CD8-positive, alpha-beta memory T cell (primary cell): ENCODE data around the gene SLIT3. TPM values are rescaled to one million over a fixed set of nuclear protein-coding genes. Genes with fewer than 3 reads are reported as not detected.

Experiments used
- CTCF ChIA-PET: fragments of 350-600 bp; sonication (Branson Sonifier 250); formaldehyde crosslinking; loops from one replicate; lab custom pipeline; 2021; ENCODE audit warnings: antibody characterized with exemption; lab: Charles Lee
- POLR2A ChIA-PET: fragments of 350-600 bp; sonication (Branson Sonifier 250); formaldehyde crosslinking; loops from one replicate; lab custom pipeline; 2021; ENCODE audit warnings: antibody characterized with exemption; lab: Charles Lee
- DNase-seq, 5 donors: peaks; one replicate each; pipeline versions ENCODE4 v3.0.0 to v3.0.0-alpha.2; 2020 to 2022; ENCODE audit warnings: mixed read lengths in 1 of 5
- H3K27ac ChIP-seq: one replicate; pipeline ENCODE4 v1.7.0; 2013; ENCODE audit warnings: low read depth, mild to moderate bottlenecking, low read length, moderate library complexity
- H3K27me3 ChIP-seq: 2 replicates; pipeline ENCODE4 v1.7.0; 2013; ENCODE audit warnings: low read length, mild to moderate bottlenecking; ENCODE audit not compliant: insufficient read depth, poor library complexity, severe bottlenecking
- H3K36me3 ChIP-seq: 2 replicates; pipeline ENCODE4 v1.7.0; 2013; ENCODE audit warnings: mild to moderate bottlenecking, low read length, moderate library complexity; ENCODE audit not compliant: insufficient read depth
- H3K4me1 ChIP-seq: 2 replicates; pipeline ENCODE4 v1.7.0; 2013; ENCODE audit warnings: mild to moderate bottlenecking, low read length, moderate library complexity; ENCODE audit not compliant: insufficient read depth
- H3K4me3 ChIP-seq: 2 replicates; pipeline ENCODE4 v1.7.0; 2013; ENCODE audit warnings: mild to moderate bottlenecking, low read length
- H3K9me3 ChIP-seq: 2 replicates; pipeline ENCODE4 v1.7.0; 2013; ENCODE audit warnings: mild to moderate bottlenecking, low read length
- H3K27ac Mint-ChIP-seq, 8 donors: one replicate each; pipeline ENCODE4 v1.8.0; 2020 to 2021; ENCODE audit warnings: mixed read lengths in 8 of 8, mild to moderate bottlenecking in 6 of 8, inconsistent platforms in 3 of 8, moderate library complexity in 3 of 8
- H3K27me3 Mint-ChIP-seq, 2 donors: one replicate each; pipeline ENCODE4 v1.8.0; 2020 to 2021; ENCODE audit warnings: mixed read lengths in 2 of 2, mild to moderate bottlenecking in 1 of 2, moderate library complexity in 1 of 2
- H3K36me3 Mint-ChIP-seq, 3 donors: one replicate each; pipeline ENCODE4 v1.8.0; 2020 to 2021; ENCODE audit warnings: mixed read lengths in 3 of 3, inconsistent platforms in 1 of 3, mild to moderate bottlenecking in 1 of 3
- H3K4me1 Mint-ChIP-seq, 3 donors: one replicate each; pipeline ENCODE4 v1.8.0; 2020 to 2021; ENCODE audit warnings: mixed read lengths in 3 of 3, inconsistent platforms in 1 of 3, mild to moderate bottlenecking in 1 of 3
- H3K4me3 Mint-ChIP-seq, 7 donors: one replicate each; pipeline ENCODE4 v1.8.0; 2020 to 2021; ENCODE audit warnings: mixed read lengths in 7 of 7, mild to moderate bottlenecking in 6 of 7, moderate library complexity in 4 of 7, inconsistent platforms in 2 of 7
- H3K9me3 Mint-ChIP-seq, 5 donors: one replicate each; pipeline ENCODE4 v1.8.0; 2020 to 2022; ENCODE audit warnings: mixed read lengths in 5 of 5, mild to moderate bottlenecking in 3 of 5, moderate library complexity in 2 of 5, inconsistent platforms in 1 of 5
- polyA plus RNA-seq: library from polyadenylated mRNA; unstranded; fragments of 300-500 nt; fragmentation: Illumina TruSeq; gene quantifications from one replicate; pipeline ENCODE4 v1.2.3, GENCODE V29; 2021
- total RNA-seq, 2 experiments: library from RNA; stranded (reverse); gene quantifications; one replicate each; pipeline ENCODE4 v1.2.3, GENCODE V29; 2021

SLIT3 gene
- total and polyA plus RNA-seq, 3 experiments from 2014 or later: 0.49 to 0.72 TPM; not detected in 1

GRCh38 chr5:168693883-168694282 lies 607.1 kb downstream of the SLIT3 start:
- Mint-ChIP-seq H3K4me3 (no peak overlapping the region), H3K27ac (no peak overlapping the region), H3K27me3 (peaks cover 12 to 17% of the 10 kb centered on the region in 2 donors), H3K4me1 (no peaks in the 10 kb centered on the region), H3K36me3 (no peaks in the 10 kb centered on the region), H3K9me3 (peaks cover 0 to 2% (median 0%) of the 10 kb centered on the region in 5 donors)
- Histone ChIP-seq H3K27ac (no peak overlapping the region), H3K4me1 (no peaks in the 10 kb centered on the region), H3K36me3 (no peaks in the 10 kb centered on the region), H3K9me3 (no peaks in the 10 kb centered on the region), H3K4me3 (no peak overlapping the region), H3K27me3 (no peaks in the 10 kb centered on the region)
- ChIA-PET CTCF (no interaction called here), POLR2A (no interaction called here)
- no peak for DNase-seq

GRCh38 chr5:168693297-168693696 lies 607.6 kb downstream of the SLIT3 start:
- H3K4me1 Mint-ChIP-seq: no peaks in the 10 kb centered on the region
- Histone ChIP-seq H3K27ac (no peak overlapping the region), H3K27me3 (no peaks in the 10 kb centered on the region), H3K4me1 (no peaks in the 10 kb centered on the region), H3K36me3 (no peaks in the 10 kb centered on the region), H3K4me3 (no peak overlapping the region), H3K9me3 (no peaks in the 10 kb centered on the region)
- H3K4me3 Mint-ChIP-seq: no peak overlapping the region
- ChIA-PET POLR2A (no interaction called here), CTCF (no interaction called here)
- H3K27me3 Mint-ChIP-seq: peaks cover 10 to 16% of the 10 kb centered on the region in 2 donors
- H3K36me3 Mint-ChIP-seq: no peaks in the 10 kb centered on the region
- no peak for DNase-seq
- H3K27ac Mint-ChIP-seq: no peak overlapping the region
- peaks cover 0 to 2% (median 0%) of the 10 kb centered on the region in 5 donors for H3K9me3 Mint-ChIP-seq

- peaks cover 9 to 13% of the 10 kb centered on the region in 2 donors for H3K27me3 Mint-ChIP-seq
- H3K27me3 ChIP-seq: no peaks in the 10 kb centered on the region
- H3K4me3 Mint-ChIP-seq: no peak overlapping the region
- H3K4me1 Mint-ChIP-seq: no peaks in the 10 kb centered on the region
- H3K27ac ChIP-seq: no peak overlapping the region
- DNase-seq: no peak
- no peaks in the 10 kb centered on the region for H3K9me3 ChIP-seq
- no peaks in the 10 kb centered on the region for H3K4me1 ChIP-seq
- H3K36me3 Mint-ChIP-seq: no peaks in the 10 kb centered on the region
- no peak overlapping the region for H3K4me3 ChIP-seq
- no peak overlapping the region for H3K27ac Mint-ChIP-seq
- ChIA-PET CTCF (interaction anchor here (1.0 kb wide), 1 partner anchor 12 kb away, joined by 3 read pairs; no protein-coding TSS in a partner anchor), POLR2A (no interaction called here)
- no peaks in the 10 kb centered on the region for H3K9me3 Mint-ChIP-seq
- no peaks in the 10 kb centered on the region for H3K36me3 ChIP-seq
Measured at GRCh38 chr5:168691891-168692290, 609.0 kb downstream of the SLIT3 start.

GRCh38 chr5:168689260-168689659 lies 611.7 kb downstream of the SLIT3 start:
- no peaks in the 10 kb centered on the region for H3K36me3 Mint-ChIP-seq
- H3K4me1 Mint-ChIP-seq: no peaks in the 10 kb centered on the region
- H3K4me3 ChIP-seq: no peak overlapping the region
- DNase-seq: no peak
- H3K27ac ChIP-seq: no peak overlapping the region
- H3K27me3 Mint-ChIP-seq: peaks cover 2 to 5% of the 10 kb centered on the region in 2 donors
- H3K4me1 ChIP-seq: no peaks in the 10 kb centered on the region
- POLR2A ChIA-PET: no interaction called here
- no peaks in the 10 kb centered on the region for H3K9me3 Mint-ChIP-seq
- no peaks in the 10 kb centered on the region for H3K27me3 ChIP-seq
- no peak overlapping the region for H3K4me3 Mint-ChIP-seq
- H3K36me3 ChIP-seq: no peaks in the 10 kb centered on the region
- H3K27ac Mint-ChIP-seq: no peak overlapping the region
- CTCF ChIA-PET: interaction anchor here (1.3 kb wide), 1 partner anchor 9 kb away, joined by 8 read pairs; no protein-coding TSS in a partner anchor
- no peaks in the 10 kb centered on the region for H3K9me3 ChIP-seq

- H3K4me1 ChIP-seq: no peaks in the 10 kb centered on the region
- Mint-ChIP-seq H3K27ac (peak overlapping the region in 1 of 8 donors; percentile 66), H3K27me3 (peaks cover 0 to 2% of the 10 kb centered on the region in 2 donors), H3K4me3 (no peak overlapping the region), H3K36me3 (no peaks in the 10 kb centered on the region), H3K9me3 (no peaks in the 10 kb centered on the region), H3K4me1 (peaks cover 0 to 7% (median 4%) of the 10 kb centered on the region in 3 donors)
- H3K27ac ChIP-seq: no peak overlapping the region
- no peaks in the 10 kb centered on the region for H3K36me3 ChIP-seq
- H3K9me3 ChIP-seq: no peaks in the 10 kb centered on the region
- DNase-seq: no peak
- H3K27me3 ChIP-seq: no peaks in the 10 kb centered on the region
- no peak overlapping the region for H3K4me3 ChIP-seq
- ChIA-PET CTCF (no interaction called here), POLR2A (no interaction called here)
Measured at GRCh38 chr5:168686837-168687236, 614.1 kb downstream of the SLIT3 start.

DNA sequence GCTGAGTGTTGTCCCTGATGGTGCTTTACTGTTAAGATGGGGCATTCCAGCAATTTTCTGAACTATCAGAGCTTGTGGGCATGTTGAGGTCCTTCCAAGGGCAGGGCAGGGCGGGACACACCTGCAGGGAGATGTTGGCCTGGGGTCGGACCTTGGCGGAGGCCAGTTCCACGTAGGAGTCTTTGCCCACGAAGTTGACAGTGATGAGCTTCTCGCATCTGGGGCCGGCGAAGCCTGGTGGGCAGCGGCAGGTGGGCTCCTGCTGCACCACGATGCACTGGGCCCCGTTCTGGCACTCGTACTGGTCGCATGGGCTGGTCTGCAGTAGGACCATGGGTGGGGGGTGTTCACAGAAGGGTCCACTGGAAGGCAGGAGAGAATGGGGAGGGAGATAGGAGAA lies 615.4 kb downstream of the SLIT3 start:
- Histone ChIP-seq H3K4me1 (no peaks in the 10 kb centered on the region), H3K27me3 (no peaks in the 10 kb centered on the region), H3K4me3 (no peak overlapping the region), H3K9me3 (no peaks in the 10 kb centered on the region), H3K27ac (no peak overlapping the region), H3K36me3 (no peaks in the 10 kb centered on the region)
- no peaks in the 10 kb centered on the region for H3K27me3 Mint-ChIP-seq
- H3K27ac Mint-ChIP-seq: no peak overlapping the region
- H3K4me1 Mint-ChIP-seq: peaks cover 0 to 7% (median 4%) of the 10 kb centered on the region in 3 donors
- no peaks in the 10 kb centered on the region for H3K9me3 Mint-ChIP-seq
- POLR2A ChIA-PET: no interaction called here
- no peaks in the 10 kb centered on the region for H3K36me3 Mint-ChIP-seq
- CTCF ChIA-PET: no interaction called here
- no peak for DNase-seq
- H3K4me3 Mint-ChIP-seq: no peak overlapping the region

DNA sequence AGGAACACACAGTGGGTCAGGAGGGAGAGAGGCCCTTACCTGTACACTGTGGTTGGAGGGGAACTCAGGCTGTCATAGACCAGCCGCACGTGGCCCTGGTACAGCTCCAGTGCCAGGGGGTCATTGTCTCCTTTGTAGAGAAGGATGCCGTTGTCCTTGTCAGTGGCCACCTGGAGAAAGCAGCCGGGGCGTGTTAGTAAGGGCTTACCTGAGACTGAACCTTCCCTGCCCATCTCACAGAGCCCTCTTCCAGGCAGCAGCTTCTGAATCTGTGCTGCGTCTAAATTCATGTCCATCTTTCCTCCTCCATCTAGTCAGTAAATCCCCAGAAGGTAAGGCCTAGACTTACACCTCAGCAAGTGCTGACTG lies 617.0 kb downstream of the SLIT3 start:
- no peaks in the 10 kb centered on the region for H3K9me3 ChIP-seq
- CTCF ChIA-PET: no interaction called here
- POLR2A ChIA-PET: no interaction called here
- H3K36me3 Mint-ChIP-seq: no peaks in the 10 kb centered on the region
- H3K27ac ChIP-seq: no peak overlapping the region
- H3K9me3 Mint-ChIP-seq: no peaks in the 10 kb centered on the region
- H3K4me3 Mint-ChIP-seq: peak overlapping the region in 3 of 7 donors; percentile 15 to 55 (median 47)
- DNase-seq: no peak
- H3K4me3 ChIP-seq: no peak overlapping the region
- no peaks in the 10 kb centered on the region for H3K27me3 ChIP-seq
- H3K4me1 ChIP-seq: no peaks in the 10 kb centered on the region
- H3K36me3 ChIP-seq: no peaks in the 10 kb centered on the region
- H3K4me1 Mint-ChIP-seq: peaks cover 0 to 11% (median 4%) of the 10 kb centered on the region in 3 donors
- H3K27ac Mint-ChIP-seq: peak overlapping the region in 2 of 8 donors; percentile 57 to 60
- H3K27me3 Mint-ChIP-seq: no peaks in the 10 kb centered on the region

DNA sequence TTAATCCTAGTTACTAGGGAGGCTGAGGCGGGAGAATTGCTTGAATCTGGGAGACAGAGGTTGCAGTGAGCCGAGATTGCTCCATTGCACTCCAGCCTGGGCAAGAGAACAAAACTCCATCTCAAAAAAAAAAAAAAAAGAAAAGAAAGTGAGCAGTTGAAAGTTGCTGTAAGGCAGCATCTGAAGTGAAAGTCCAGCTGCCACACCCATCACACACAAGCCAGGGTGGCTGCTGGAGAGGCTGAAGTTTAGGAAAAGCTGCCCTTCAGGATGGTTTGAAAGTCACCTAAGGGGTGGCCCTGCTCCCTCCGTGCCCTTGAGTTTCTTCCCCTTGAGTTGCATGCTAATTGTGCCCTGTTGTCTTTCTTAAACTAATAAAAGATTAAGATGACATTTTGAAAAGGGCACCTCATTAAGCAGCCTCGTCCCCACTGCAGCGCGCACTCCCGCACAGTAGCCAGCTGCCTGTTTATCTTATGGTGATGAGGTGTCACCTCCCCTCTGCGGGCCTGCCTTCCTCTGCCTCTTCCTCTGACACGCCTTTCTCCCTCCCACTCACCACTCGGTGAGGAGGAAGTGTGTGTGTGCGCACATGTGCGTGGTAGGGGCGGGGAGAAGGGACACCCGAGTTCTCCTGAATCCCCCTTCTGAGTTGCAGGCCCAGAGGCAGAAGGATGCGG lies 617.6 kb downstream of the SLIT3 start:
- Histone ChIP-seq H3K36me3 (no peaks in the 10 kb centered on the region), H3K27ac (no peak overlapping the region), H3K27me3 (no peaks in the 10 kb centered on the region), H3K4me1 (no peaks in the 10 kb centered on the region), H3K9me3 (no peaks in the 10 kb centered on the region), H3K4me3 (no peak overlapping the region)
- ChIA-PET POLR2A (no interaction called here), CTCF (no interaction called here)
- Mint-ChIP-seq H3K9me3 (no peaks in the 10 kb centered on the region), H3K4me3 (peak overlapping the region in 4 of 7 donors; percentile 15 to 55 (median 40)), H3K4me1 (peaks cover 0 to 11% (median 4%) of the 10 kb centered on the region in 3 donors), H3K36me3 (no peaks in the 10 kb centered on the region), H3K27me3 (no peaks in the 10 kb centered on the region), H3K27ac (peak overlapping the region in 1 of 8 donors; percentile 60)
- peak in 2 of 5 donors; percentile 3 to 31 for DNase-seq
